IPS-NIHi11 (cell line): ENCODE measurements around the gene KDM6A.
"Not testable (repeated sequence)": the region's sequence is repeated elsewhere in the genome, so short reads cannot be mapped to it uniquely, and the experiment has no call there.

Experiments used
- DNase-seq: peaks from one replicate; pipeline ENCODE4 v3.0.0; 2012; ENCODE audit warnings: mixed read lengths, low spot score

The KDM6A gene

DNA sequence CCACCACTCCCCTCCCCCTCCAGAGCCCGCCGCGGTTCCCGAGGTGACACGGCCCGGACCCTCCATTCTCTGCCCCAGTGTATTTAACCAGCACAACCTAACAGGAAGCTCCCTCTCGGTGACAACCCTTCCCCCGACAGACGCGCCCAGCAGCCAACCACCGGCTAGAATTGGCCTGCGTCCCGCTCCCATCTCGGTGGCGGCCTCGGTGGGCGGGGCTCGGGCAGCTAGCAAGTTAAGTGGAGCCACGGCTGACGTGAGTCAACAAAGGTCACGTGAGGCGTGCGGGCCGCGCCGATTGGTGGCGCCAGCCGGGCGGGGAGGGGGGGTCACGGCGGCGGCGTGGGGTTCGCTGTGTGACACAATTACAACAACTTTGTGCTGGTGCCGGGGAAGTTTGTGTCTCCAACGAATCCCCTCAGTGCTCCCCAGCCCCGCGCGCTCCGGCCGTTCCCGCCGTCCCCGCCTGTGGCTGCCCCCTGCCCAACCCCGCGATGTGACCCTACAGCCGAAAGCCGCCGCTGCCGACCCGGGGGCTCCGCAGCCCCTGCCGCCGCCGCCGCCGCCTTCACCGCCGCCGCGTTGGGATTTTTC, at the start of gene KDM6A:
TSS of gene KDM6A (plus strand) at position 368 of the 594 bp plus-strand sequence. CDS start 364 bp downstream, outside the sequence.
- DNase-seq = peak; percentile 92

DNA sequence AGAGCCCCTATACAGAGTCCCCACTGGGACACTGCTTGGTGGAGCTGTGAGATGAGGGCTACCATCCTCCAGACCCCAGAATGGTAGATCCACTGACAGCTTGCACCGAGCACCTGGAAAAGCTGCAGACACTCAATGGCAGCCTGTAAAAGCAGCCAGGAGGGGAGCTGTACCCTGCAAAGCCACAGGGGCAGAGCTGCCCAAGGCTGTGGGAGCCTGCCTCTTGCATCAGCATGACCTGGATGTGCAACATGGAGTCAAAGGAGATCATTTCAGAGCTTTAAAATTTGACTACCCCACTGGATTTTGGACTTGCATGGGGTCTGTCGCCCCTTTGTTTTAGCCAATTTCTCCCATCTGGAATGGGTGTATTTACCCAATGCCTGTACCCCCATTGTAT, 49.8 kb upstream of the KDM6A start:
- not testable (repeated sequence) for DNase-seq

DNA sequence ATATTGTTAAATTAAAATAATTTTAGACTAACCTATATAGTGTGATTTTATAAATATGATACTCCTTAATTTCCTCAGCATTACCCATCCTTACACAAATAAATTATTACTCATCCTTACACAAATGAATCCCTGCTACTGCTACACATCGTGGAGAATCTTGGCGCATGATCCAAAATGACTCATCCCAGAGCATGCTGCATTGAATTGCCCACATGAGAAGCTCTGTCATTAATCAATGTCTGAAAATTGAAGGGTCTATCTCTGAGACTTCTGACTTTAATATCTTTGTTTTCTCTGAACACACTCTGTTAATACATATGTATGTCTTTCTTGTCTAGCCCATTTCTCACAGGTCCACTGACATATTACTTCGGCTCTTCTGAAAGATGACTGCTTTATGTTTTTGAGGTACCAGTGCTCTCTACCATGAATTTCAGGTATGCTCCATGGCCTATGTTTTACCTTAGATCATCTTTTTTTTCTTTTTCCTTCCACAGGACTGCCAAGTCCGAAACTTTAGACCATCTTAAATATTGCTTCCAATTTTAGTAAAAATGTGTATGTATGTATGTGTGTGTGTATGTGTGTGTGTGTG, 44.9 kb upstream of the KDM6A start:
- DNase-seq = no peak

DNA sequence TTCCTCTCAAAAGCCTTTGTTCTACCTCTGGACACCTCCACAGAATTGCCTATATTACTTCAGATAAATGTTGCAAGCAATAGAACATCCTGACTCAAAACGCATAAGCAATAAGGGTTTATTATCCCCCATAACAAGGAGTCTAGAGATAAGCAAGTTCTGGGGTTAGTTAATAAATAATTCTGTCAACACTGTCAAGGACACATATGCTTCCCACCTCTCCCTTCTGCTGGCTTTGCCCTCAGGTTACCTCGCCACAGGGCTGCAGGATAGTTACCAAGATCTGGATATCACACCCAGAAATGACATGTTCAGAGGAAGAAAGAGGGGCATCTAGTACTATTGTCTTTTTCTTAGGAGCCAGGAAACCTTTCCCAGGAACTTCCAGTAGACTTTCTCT, 43.2 kb upstream of the KDM6A start:
- no peak for DNase-seq

DNA sequence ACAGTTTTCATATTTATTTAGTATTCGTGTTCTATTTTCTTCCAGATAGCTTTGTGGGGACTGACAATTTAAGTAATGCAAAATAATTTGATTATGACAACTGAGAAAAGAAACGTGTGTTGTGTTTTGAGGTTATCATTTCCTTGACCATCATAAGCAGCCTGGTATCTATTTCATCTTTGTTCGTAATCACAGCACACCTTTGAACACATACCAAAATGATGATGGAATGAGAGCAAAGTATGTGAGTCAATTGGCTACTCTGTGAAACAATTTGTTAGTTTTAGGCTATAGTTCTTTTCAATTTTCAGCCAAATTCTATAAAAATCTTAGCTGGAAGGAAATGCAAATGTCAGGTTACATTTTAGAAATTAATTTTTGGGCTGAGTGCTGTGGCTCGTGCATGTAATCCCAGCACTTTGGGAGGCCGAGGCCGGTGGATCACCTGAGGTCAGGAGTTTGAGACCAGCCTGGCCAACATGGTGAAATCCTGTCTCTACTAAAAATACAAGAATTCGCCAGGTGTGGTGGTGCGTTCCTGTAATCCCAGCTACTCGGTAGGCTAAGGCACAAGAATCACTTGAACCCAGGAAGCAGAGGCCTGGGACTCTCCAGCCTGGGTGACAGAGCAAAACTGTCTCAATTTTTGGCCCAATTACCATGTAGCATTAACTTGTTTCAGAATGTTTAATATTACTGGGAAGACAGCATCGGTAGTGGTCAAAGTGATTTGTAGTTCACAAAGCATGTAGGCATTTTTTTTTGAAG, 30.3 kb upstream of the KDM6A start:
- DNase-seq = no peak

DNA sequence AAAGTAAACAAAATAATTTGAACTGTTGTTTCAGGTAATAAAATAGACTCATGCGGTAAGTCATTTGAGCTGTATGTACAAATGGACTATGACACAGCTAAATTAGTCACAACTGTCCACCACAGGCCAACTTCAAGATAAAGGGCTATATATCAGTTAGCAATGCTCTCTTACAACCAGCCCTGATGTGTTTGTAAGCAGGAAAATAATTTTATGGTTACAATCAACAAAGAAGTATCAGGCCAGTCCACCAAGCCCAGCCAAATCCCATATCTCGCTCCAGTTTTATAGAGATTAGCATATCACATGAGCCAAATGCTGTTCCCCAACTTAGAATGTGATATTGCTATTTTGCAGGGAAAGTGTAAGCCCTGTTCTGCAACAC, 29.7 kb upstream of the KDM6A start:
- DNase-seq = no peak

DNA sequence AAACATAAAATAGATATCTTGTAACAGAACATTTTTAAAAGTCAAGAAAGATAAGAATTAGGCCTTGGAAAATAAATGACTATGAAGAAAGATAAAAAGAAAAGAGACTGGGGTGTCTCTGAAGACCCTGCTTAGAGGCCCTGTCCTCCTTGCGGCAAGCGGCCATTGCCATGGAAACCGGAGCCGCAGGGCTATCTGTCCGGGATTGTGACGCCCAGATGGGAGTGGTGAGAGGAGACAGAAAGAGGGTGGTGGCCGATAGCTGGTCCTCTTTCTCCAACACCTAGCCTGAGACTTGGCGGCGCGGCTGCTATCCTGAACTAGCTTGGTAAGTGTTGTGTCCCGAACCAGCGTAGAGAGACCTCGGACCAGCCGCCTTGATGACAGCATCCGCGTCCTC, 29.2 kb upstream of the KDM6A start, which contains the start of gene DUSP21:
TSS of gene DUSP21 (plus strand) at position 269 of the 400 bp plus-strand sequence. CDS start at position 381, 112 bp downstream.
- no peak for DNase-seq

DNA sequence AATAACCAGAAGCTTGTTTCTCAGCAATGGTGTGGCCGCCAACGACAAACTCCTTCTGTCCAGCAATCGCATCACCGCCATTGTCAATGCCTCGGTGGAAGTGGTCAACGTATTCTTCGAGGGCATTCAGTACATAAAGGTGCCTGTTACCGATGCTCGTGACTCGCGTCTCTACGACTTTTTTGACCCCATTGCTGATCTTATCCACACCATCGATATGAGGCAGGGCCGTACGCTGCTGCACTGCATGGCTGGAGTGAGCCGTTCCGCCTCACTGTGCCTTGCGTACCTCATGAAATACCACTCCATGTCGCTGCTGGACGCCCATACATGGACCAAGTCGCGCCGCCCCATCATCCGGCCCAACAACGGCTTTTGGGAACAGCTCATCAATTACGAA, 28.8 kb upstream of the KDM6A start:
- DNase-seq = no peak

DNA sequence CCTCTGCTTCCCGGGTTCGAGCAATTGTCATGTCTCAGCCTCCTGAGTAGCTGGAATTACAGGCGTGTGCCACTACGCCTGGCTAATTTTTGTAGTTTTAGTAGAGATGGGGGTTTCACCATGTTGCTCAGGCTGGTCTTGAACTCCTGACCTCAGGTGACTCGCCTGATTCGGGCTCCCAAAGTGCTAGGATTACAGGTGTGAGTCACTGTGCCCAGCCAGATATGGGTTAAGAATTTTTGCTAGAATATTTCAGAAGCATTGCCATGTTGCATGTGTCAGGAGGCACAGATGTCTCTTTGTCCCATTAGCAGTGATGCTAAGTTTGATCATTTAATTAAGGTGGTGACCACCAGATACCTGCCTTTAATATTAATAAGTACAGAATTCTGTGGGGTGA, 22.1 kb upstream of the KDM6A start:
- DNase-seq = not testable (repeated sequence)

DNA sequence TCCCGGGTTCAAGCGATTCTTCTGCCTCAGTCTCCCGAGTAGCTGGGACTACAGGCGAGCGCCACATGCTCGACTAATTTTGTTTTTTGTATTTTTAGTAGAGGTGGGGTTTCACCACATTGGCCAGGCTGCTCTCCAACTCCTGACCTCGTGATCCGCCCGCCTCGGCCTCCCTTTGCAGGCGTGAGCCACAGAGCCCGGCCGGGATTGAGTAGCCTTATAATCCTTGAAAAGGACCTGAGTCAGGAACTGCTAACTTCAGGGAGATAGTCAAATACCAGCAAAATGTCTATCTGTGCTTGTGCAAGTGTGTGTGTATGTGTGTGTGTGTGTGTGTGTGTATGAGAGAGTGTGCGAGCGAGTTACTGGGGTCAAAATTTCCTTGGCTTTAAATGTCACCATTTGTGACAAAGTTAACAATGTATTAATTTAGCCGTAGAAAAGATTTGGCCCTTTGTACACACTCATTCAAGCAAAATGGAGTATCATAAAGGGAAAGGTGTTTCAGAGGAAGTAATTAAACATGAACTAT, 1.8 kb upstream of the KDM6A start:
- no peak for DNase-seq

DNA sequence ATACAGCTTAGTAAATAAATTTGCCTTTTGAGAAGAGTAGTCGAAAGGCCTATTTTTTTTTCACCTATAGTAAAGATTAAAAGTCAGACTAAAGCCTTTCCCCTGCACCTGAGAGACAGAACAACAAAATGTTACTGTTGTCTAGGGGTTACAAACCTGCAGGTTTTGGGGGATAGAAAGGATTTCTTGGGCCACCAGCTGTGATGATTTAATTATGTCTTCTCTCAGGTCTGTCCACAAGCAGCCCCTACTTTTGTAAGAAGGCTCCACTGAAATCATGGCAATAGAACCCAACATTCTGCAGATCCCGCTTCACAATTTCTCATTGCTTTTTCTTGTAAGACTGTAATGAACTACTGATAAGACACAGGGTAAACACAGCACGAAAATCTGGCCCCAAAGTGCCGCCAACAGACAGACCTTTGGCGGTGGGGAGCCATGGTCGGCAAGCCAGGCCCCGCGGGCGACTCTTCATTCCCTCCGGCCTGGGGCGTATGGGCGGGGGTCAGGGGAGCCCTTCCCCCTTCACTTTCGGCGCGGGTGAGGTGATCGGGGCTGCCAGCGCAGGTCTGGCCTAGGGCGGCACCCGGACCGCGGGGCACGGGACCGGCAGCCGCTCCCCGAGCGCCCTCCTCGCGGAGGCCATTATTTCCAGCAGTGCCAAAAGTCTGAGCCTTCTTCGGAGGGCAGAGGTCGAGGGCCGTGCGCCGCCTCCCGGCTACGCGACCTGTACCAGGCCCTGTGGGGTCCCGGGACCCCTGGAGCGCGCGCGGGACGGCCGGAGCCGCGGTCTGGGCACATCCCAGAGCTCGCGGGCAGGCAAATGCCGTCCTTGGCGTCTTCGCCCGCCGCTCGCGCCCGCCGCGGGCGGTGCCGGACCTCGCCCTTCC, 812 bp upstream of the KDM6A start:
- DNase-seq = peak; percentile 42

DNA sequence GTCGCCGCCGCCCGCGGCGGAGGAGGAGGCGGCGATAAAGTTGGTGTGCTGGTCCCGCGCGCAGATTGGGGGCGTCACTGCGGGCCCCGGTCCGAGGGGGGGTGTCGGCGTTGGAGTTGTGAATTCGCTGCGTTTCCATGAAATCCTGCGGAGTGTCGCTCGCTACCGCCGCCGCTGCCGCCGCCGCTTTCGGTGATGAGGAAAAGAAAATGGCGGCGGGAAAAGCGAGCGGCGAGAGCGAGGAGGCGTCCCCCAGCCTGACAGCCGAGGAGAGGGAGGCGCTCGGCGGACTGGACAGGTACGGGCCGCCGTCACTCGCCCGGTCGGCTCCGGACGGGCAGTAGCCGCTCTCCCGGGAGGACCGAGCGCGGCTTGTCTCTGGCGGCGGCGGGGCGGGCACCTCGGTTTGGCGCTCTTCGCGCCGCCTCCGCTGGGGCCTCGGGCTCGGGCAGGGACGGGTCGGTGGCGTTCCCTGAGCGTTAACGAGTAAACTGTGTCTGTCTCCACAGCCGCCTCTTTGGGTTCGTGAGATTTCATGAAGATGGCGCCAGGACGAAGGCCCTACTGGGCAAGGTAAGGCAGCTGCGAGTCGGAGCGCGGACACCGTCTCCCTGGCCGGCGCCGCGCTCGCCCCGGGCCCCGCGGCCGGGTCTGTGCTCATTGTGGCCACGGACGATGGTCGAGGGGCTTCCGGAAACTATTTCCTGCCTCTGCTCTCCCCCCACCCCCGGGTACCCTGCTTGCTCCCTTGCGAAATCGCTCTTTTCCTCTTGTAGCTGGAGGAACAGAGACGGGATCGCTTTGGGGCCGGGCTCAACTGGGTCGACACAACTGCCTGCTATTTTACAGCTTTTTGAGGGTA, 658 bp downstream of the KDM6A start:
- DNase-seq = peak; percentile 14

DNA sequence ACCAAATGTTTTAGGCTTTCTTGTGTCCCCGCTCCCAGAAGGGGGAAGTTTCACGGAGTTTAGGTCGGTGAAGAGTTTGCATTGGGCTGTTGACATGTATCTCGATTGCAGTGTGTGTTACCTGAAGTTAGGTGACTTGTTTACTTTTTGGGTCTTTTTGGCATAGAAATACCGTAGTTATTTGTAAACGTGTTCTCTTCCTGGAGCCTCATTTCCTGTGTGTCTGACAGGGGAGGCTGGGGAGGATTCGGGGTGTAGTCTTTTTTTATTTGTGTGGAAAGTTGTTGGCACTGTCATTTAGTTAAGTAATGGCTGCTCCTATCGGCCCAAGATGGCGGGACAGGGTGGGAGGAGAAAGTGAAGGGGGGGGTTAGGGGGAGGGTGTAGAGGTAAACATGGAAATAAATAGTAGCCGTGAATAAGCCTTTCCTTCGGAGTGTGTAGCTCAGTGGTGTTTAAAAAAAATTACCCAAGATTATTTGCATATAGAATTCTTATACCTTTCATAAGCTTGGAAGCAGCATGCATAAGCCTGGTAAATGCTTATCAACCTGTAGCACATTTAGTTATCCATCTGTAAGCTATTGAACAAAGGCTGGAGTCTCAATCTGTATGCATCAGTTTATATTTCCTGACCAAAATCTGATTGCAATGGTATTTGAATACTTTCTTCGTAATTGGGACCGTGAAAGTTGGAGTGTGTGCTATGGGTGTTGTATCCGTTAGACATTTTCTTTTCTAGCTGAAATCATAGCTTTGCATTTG, 1.6 kb downstream of the KDM6A start:
- DNase-seq = peak; percentile 19

DNA sequence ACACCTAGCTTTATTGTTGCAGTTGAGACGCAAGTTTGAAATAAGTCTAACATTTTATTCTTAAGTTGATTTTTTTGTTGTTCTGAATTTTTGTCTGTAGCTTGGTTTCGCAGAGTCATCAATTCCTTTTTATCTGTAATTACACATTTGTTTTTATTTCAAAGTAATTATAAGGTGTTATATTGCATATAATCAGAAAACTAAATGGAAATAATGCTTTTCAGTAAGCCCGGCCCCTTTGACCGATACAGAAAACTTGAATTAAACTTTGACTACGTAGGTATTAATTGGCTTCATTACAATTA, 2.1 kb downstream of the KDM6A start:
- DNase-seq = no peak

DNA sequence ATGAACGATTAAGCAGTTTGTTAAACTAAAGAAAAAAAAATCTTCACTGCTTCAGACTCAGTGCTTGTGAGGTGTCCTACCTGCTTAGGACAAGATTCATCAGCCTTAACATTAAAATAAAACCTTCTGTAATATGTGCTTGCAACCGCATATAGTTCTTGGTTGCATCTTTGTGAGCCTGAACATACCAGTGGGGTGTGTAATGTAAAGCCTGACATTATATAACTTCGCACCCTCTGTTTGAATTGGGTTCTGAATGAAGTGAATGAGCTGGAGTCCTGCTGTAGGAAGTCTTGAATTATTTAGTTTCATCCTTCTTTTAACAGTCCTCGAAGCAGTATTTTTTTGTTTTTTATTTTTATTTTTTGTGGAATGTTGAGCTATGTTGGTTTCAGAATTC, 3.1 kb downstream of the KDM6A start:
- no peak for DNase-seq

DNA sequence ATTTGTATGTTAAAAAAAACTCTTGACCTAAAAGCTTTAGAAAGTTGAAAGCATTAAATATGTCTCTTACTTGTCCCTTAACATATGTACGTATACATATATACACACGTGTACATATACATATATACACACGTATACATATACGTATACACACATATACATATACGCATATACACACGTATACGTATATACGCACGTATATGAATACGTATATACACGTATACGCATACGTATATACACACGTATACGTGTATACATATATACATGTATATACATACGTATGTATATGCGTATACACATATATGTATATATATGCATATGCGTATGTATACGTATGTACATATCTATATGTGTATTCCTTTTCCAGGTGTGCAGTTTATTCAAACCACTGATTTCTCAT, 3.8 kb downstream of the KDM6A start:
- no peak for DNase-seq

DNA sequence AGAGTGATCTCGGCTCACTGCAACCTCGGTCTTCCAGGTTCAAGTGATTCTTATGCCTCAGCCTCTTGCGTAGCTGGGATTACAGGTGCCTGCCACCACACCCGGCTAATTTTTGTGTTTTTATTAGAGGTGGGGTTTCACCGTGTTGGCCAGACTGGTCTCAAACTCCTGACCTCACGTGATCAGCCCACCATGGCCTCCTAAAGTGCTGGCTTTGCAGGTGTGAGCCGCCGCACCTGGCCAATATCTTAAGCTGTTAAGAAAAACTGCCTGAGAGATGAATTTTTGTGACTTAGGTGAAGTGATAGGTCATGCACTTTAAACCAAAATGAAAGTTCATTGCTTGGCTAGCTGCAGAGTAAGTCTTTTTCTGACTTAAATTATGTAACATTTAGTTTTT, 5.8 kb downstream of the KDM6A start:
- no peak for DNase-seq

DNA sequence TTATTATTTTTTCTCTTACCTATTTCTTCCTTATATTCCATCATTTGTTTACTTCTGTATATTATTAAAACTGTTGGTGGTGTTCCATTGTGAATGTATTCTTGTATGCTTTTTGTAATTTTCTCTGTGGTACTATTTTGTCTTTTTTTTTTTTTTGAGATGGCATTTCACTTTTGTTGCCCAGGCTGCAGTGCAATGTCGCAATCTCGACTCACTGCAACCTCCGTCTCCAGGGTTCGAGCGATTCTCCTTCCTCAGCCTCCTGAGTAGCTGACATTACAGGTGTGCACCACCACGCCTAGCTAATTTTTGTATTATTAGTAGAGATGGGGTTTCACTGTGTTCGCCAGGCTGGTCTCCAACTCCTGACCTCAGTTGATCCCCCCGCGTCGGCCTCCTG, 8.6 kb downstream of the KDM6A start:
- no peak for DNase-seq

DNA sequence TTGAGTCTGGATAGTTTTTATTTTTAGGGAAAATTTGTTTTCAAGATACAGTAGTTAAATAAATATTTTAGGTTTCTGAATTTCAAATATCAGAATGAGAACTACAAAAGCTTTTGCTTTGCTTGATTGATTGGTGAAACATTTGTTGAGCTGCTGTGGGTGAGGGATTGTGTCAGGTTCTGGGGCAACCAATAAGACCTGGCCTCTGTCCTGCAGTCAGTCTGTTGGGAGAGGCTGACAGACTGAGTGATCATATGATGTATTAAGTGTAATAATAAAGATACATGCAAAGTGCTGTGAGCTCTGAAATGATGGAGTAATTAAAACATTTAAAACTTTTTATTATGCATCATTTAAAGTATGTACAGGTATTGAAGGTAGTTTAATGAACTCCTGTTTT, 9.6 kb downstream of the KDM6A start:
- DNase-seq = no peak

DNA sequence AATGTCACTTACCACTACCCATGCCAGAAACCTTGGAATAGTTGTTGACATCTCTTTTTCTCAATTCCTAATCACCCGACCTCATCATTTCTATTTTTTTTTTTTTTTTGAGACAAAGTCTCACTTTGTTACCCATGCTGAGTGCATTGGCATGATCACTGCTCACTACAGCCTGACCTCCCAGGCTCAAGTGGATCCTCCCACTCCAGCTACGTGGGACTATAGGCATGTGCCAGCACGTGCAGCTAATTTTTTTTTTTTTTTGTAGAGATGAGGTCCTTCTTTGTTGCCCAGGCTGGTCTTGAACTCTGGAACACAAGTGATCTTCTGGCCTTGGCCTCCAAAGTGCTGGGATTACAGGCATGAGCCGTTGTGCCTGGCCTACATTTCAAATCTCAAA, 12.0 kb downstream of the KDM6A start:
- DNase-seq = no peak

DNA sequence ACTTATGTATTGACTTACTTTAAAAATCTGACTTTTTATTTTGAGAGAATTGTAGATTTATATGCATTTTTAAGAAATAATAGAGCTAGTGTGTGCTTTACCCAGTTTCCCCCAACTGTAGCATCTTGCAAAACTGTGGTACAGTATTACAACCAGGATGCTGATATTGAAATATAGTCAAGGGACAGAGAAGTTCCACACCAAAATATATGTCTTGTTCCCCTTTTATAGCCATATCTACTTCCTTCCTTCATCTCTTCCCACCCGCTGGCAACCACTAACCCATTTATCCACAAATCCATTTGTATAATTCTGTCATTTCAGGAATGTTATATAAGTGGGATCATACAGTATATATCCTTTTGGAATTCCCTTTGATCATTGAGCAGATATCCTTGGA, 16.8 kb downstream of the KDM6A start:
- no peak for DNase-seq
